ENCODE results near the gene C12orf54. TPM values are rescaled to one million over a fixed set of nuclear protein-coding genes. Genes with fewer than 3 reads are reported as not detected.

C12orf54 gene
- total and polyA plus RNA-seq, 2 of the 13 experiments (the other 11 are each of a cell fraction or from before 2014, with no cell fraction given), result not detected

DNA sequence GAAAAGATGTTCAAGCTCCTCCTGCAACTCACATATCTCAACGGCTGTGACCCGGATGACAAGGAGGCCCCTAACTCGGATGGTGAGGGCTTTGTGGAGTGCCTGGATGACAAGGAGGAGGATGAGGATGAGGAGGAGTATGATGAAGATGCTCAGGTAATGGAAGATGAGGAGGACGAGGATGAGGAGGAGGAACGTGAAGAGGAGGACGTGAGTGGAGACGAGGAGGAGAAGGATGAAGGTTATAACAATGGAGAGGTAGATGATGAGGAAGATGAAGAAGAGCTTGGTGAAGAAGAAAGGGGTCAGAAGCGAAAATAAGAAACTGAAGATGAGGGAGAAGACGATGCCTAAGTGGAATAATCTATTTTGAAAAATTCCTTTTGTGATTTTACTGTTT, 9.2 kb upstream of the C12orf54 start:
- POLR2A ChIA-PET, result no interaction called here
- Histone ChIP-seq H4K20me1 (ENCODE audit: insufficient read depth, low read length) (no peaks in the 10 kb centered on the region), H3K27me3 (ENCODE audit: control insufficient read depth in 1 of 2, insufficient read depth in 2 of 2, low read length in 2 of 2) (0 out of 5 replicates have a peak, but pooled peaks cover 0 to 4% of the 10 kb centered on the region in 2 experiments), H3K4me1 (ENCODE audit: insufficient read depth, low read length) (no peaks in the 10 kb centered on the region), H3K4me3 (replicated peaks in 1 of 3; ENCODE audit: insufficient read depth in 1 of 3, low read depth in 2 of 3, low read length in 3 of 3) (no peak overlapping the region), H3K36me3 (replicated peaks in 1 of 2; ENCODE audit: control insufficient read depth in 1 of 2, insufficient read depth in 2 of 2, low read length in 2 of 2) (no peaks in the 10 kb centered on the region), H3K27ac (ENCODE audit: extremely low read length, insufficient read depth, low read length) (no peak overlapping the region), H3K79me2 (ENCODE audit: insufficient read depth, low read length) (no peaks in the 10 kb centered on the region), H3K9ac (ENCODE audit: insufficient read depth, low read depth, low read length) (no peak overlapping the region), H3K4me2 (ENCODE audit: low read depth, low read length) (no peak overlapping the region), H2AFZ (ENCODE audit: low read length) (no peak overlapping the region), H3K9me3 (ENCODE audit: low read length) (peaks cover 9% of the 10 kb centered on the region; the same call in 1 of the 2 replicates)
- CTCF ChIA-PET (ENCODE audit: low intra/inter-chr PET ratio, low total read pairs), result no interaction called here
- WGBS (ENCODE audit: low lambda C conversion rate), result under 1% methylated on average over 9 of the region's 9 CpGs
- intact Hi-C loops (cut with micrococcal nuclease; ENCODE audit: unreplicated experiment) (no loop called here), in situ Hi-C loops (cut with HindIII; ENCODE audit: extremely low pct_ligation_motif_present, low pct_unique_long_range_greater_than_20kb) (no loop called here)
- ATAC-seq (no peak), FAIRE-seq (no peak), DNase-seq (ENCODE audit: low spot score) (no peak)
- BruUV-seq (replicated peaks), result no TSS peak
- TF ChIP-seq PHF8 (CRISPR knock-in tag; IDR thresholded peaks at IDR 0.05), result no peak
- no peak for TF ChIP-seq ZNF737 (CRISPR knock-in tag; IDR thresholded peaks at IDR 0.05; ENCODE audit: borderline replicate concordance)
- no peak for TF ChIP-seq ZBTB42 (CRISPR knock-in tag; IDR thresholded peaks at IDR 0.05)
- TF ChIP-seq, protein P1, sequence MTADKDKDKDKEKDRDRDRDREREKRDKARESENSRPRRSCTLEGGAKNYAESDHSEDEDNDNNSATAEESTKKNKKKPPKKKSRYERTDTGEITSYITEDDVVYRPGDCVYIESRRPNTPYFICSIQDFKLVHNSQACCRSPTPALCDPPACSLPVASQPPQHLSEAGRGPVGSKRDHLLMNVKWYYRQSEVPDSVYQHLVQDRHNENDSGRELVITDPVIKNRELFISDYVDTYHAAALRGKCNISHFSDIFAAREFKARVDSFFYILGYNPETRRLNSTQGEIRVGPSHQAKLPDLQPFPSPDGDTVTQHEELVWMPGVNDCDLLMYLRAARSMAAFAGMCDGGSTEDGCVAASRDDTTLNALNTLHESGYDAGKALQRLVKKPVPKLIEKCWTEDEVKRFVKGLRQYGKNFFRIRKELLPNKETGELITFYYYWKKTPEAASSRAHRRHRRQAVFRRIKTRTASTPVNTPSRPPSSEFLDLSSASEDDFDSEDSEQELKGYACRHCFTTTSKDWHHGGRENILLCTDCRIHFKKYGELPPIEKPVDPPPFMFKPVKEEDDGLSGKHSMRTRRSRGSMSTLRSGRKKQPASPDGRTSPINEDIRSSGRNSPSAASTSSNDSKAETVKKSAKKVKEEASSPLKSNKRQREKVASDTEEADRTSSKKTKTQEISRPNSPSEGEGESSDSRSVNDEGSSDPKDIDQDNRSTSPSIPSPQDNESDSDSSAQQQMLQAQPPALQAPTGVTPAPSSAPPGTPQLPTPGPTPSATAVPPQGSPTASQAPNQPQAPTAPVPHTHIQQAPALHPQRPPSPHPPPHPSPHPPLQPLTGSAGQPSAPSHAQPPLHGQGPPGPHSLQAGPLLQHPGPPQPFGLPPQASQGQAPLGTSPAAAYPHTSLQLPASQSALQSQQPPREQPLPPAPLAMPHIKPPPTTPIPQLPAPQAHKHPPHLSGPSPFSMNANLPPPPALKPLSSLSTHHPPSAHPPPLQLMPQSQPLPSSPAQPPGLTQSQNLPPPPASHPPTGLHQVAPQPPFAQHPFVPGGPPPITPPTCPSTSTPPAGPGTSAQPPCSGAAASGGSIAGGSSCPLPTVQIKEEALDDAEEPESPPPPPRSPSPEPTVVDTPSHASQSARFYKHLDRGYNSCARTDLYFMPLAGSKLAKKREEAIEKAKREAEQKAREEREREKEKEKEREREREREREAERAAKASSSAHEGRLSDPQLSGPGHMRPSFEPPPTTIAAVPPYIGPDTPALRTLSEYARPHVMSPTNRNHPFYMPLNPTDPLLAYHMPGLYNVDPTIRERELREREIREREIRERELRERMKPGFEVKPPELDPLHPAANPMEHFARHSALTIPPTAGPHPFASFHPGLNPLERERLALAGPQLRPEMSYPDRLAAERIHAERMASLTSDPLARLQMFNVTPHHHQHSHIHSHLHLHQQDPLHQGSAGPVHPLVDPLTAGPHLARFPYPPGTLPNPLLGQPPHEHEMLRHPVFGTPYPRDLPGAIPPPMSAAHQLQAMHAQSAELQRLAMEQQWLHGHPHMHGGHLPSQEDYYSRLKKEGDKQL (CRISPR knock-in tag; IDR thresholded peaks at IDR 0.05; ENCODE audit: low read depth), result no peak
- TF ChIP-seq, protein P2, sequence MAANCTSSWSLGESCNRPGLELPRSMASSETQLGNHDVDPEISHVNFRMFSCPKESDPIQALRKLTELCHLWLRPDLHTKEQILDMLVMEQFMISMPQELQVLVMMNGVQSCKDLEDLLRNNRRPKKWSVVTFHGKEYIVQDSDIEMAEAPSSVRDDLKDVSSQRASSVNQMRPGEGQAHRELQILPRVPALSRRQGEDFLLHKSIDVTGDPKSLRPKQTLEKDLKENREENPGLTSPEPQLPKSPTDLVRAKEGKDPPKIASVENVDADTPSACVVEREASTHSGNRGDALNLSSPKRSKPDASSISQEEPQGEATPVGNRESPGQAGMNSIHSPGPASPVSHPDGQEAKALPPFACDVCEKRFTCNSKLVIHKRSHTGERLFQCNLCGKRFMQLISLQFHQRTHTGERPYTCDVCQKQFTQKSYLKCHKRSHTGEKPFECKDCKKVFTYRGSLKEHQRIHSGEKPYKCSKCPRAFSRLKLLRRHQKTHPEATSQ (CRISPR knock-in tag; IDR thresholded peaks at IDR 0.05; ENCODE audit: borderline replicate concordance), result no peak
- no peak for TF ChIP-seq HMG20A (CRISPR knock-in tag; IDR thresholded peaks at IDR 0.05; ENCODE audit: borderline replicate concordance)
- TF ChIP-seq, protein P3, sequence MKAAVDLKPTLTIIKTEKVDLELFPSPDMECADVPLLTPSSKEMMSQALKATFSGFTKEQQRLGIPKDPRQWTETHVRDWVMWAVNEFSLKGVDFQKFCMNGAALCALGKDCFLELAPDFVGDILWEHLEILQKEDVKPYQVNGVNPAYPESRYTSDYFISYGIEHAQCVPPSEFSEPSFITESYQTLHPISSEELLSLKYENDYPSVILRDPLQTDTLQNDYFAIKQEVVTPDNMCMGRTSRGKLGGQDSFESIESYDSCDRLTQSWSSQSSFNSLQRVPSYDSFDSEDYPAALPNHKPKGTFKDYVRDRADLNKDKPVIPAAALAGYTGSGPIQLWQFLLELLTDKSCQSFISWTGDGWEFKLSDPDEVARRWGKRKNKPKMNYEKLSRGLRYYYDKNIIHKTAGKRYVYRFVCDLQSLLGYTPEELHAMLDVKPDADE (CRISPR knock-in tag; IDR thresholded peaks at IDR 0.05), result no peak
- no peak for TF ChIP-seq ZNF501 (CRISPR knock-in tag; IDR thresholded peaks at IDR 0.05)
- TF ChIP-seq ZBTB38 (CRISPR knock-in tag; IDR thresholded peaks at IDR 0.05), result no peak
- no peak for TF ChIP-seq ZNF235 (CRISPR knock-in tag; IDR thresholded peaks at IDR 0.05; ENCODE audit: borderline replicate concordance)
- TF ChIP-seq, protein P4, sequence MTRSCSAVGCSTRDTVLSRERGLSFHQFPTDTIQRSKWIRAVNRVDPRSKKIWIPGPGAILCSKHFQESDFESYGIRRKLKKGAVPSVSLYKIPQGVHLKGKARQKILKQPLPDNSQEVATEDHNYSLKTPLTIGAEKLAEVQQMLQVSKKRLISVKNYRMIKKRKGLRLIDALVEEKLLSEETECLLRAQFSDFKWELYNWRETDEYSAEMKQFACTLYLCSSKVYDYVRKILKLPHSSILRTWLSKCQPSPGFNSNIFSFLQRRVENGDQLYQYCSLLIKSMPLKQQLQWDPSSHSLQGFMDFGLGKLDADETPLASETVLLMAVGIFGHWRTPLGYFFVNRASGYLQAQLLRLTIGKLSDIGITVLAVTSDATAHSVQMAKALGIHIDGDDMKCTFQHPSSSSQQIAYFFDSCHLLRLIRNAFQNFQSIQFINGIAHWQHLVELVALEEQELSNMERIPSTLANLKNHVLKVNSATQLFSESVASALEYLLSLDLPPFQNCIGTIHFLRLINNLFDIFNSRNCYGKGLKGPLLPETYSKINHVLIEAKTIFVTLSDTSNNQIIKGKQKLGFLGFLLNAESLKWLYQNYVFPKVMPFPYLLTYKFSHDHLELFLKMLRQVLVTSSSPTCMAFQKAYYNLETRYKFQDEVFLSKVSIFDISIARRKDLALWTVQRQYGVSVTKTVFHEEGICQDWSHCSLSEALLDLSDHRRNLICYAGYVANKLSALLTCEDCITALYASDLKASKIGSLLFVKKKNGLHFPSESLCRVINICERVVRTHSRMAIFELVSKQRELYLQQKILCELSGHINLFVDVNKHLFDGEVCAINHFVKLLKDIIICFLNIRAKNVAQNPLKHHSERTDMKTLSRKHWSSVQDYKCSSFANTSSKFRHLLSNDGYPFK (CRISPR knock-in tag; IDR thresholded peaks at IDR 0.05; ENCODE audit: borderline replicate concordance), result no peak
